Colonic mucosa (tissue), 4 donors: ENCODE results near the gene HTRA2. TPM values are rescaled to one million over a fixed set of nuclear protein-coding genes. Genes with fewer than 3 reads are reported as not detected.
A peak's percentile ranks its signal among the peaks of the same experiment; 100 is the strongest.

ENCODE experiments used
- DNase-seq: peaks from one replicate; pipeline ENCODE4 v3.0.0-alpha.2; 2020
- H3K27ac ChIP-seq: fragments of 200-600 bp; one replicate; pipeline ENCODE4 v1.8.0; 2021
- H3K27me3 ChIP-seq: fragments of 200-600 bp; one replicate; pipeline ENCODE4 v1.8.0; 2021
- H3K36me3 ChIP-seq: fragments of 200-600 bp; one replicate; pipeline ENCODE4 v1.8.0; 2021
- H3K4me1 ChIP-seq: fragments of 200-600 bp; one replicate; pipeline ENCODE4 v1.8.0; 2021; ENCODE audit warnings: mild to moderate bottlenecking
- H3K4me3 ChIP-seq: fragments of 200-600 bp; one replicate; pipeline ENCODE4 v1.8.0; 2021
- H3K9ac ChIP-seq, 2 donors: one replicate each; pipeline ENCODE4 v1.7.0; 2013; ENCODE audit warnings: control low read depth in 2 of 2, low read depth in 2 of 2, low read length in 2 of 2
- H3K9me3 ChIP-seq: fragments of 200-600 bp; one replicate; pipeline ENCODE4 v1.8.0; 2021
- intact Hi-C: fragments of 100-400 bp; cut with DNase I; formaldehyde crosslinking; loops from one replicate; pipeline ENCODE4 v1.14.1; 2022
- total RNA-seq, 2 donors: library from RNA; stranded (reverse); fragmentation: NEBNext Ultra II Directional in 1 of 2; extraction: Animal tissue kit (Norgen Biotek cat#: 25700) in 1 of 2; gene quantifications; one replicate each; pipeline ENCODE4 v1.2.1, GENCODE V29; 2021
- TF ChIP-seq, protein P1 (sequence below): fragments of 200-600 bp; IDR thresholded peaks from one replicate; pipeline ENCODE4 v1.8.0; 2022; ENCODE audit warnings: antibody characterized with exemption, mild to moderate bottlenecking
- donor health status: healthy.
- donor health status: DM: no; HTN: no; CAD: no.
- donor health status: DM: no; HTN: no; CAD: no.

Gene HTRA2
- total RNA-seq, 2 donors from 2014 or later = 26.3 to 41.5 TPM

DNA sequence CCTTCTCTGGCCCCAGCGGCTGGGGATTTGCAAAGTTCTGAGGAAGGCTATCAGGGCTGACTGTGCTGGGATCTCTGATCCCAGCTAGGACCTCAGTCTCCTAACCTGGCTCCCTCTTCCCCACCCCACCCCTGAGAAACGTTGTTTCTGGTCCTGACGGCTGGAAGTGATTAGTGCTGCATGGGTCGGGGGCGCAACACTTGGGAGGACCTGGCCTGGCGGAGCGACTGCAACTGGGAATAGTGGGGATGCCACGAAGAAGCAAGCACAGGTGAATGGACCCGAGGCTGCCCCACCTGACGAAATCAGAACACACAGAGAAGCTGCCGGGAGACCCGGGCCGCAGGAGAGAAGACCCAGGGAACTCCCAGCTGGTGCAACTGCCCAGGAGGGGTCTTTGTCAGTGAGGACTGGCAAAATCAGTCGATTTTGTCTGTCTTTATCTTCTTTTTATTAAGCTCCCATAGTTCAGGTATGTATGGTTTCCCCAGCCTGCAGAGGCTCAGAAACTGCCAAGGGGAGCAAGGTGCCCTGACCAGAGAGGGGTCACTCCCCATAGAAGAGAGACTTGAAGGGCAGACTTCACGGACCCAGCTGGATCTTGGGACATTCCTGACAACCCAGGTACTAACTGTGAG, 29.7 kb upstream of the HTRA2 start:
- Histone ChIP-seq H3K9ac (no peak overlapping the region), H3K4me1 (peaks cover 15% of the 10 kb centered on the region), H3K9me3 (no peaks in the 10 kb centered on the region), H3K4me3 (no peak overlapping the region), H3K27ac (no peak overlapping the region), H3K27me3 (peaks cover 17% of the 10 kb centered on the region), H3K36me3 (peaks cover under 1% of the 10 kb centered on the region)
- TF ChIP-seq, protein P1, sequence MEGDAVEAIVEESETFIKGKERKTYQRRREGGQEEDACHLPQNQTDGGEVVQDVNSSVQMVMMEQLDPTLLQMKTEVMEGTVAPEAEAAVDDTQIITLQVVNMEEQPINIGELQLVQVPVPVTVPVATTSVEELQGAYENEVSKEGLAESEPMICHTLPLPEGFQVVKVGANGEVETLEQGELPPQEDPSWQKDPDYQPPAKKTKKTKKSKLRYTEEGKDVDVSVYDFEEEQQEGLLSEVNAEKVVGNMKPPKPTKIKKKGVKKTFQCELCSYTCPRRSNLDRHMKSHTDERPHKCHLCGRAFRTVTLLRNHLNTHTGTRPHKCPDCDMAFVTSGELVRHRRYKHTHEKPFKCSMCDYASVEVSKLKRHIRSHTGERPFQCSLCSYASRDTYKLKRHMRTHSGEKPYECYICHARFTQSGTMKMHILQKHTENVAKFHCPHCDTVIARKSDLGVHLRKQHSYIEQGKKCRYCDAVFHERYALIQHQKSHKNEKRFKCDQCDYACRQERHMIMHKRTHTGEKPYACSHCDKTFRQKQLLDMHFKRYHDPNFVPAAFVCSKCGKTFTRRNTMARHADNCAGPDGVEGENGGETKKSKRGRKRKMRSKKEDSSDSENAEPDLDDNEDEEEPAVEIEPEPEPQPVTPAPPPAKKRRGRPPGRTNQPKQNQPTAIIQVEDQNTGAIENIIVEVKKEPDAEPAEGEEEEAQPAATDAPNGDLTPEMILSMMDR = no peak
- no peak for DNase-seq
- intact Hi-C loops = no loop called here

DNA sequence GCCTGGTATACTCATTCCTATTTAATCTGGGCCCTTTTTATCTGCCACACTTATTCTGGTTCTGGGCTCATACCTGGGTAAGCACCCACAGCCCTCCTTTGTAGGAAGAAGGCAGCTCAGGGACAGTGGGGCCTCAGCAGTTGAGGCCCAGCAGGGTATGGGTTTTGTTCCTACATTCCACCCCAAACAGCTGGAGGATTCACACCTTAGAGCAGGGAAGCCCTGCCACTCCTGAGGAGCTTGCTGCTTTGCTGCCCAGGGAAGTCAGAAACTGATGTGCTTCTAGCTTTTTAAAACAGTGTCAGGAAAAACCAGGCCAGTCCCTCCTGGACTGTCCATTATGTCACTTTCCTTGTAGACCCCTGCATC, 29.2 kb upstream of the HTRA2 start:
- no peak overlapping the region for H3K4me3 ChIP-seq
- intact Hi-C loops = no loop called here
- H3K9ac ChIP-seq = no peak overlapping the region
- TF ChIP-seq, protein P1 = no peak
- peaks cover 3% of the 10 kb centered on the region for H3K36me3 ChIP-seq
- peaks cover 17% of the 10 kb centered on the region for H3K27me3 ChIP-seq
- peaks cover 15% of the 10 kb centered on the region for H3K4me1 ChIP-seq
- DNase-seq = no peak
- no peaks in the 10 kb centered on the region for H3K9me3 ChIP-seq
- H3K27ac ChIP-seq = no peak overlapping the region

DNA sequence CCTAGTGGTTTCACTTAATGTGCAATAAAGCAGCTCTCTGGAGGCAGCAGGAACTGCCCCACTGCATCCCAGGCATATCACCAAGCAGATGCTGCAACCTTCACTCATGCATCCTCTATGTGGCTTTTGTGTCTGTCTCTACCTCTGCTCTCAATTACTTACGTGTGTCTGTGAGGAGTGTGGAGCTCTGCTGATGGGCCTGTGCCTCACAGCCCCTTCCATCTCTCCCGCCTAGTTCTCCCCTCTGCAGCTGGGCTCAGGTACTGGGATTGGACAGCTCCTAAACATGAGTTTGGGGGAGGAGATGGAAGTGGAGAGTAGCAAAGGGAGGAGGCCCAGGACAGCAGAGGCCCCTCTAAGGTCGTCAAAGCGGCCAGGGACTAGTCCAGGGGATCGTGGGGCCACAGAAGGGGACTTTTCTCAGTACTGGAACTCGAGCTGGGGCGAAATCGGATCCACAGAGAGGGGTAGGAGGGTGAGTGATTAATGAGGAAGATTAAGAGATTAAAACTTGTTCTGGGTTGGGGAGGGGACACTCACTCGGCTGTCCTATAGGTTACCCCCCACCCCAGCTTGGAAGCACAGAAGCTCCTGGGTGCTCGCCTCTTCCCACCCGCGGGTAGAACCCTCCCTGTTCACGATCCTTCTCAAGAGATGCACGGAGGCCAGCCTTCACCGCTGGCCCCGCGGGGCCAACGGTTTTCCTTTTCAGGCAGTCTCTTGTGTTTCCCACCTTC, 28.2 kb upstream of the HTRA2 start:
- Histone ChIP-seq H3K27ac (no peak overlapping the region), H3K9ac (peak overlapping the region in 1 of 2 donors; percentile 96), H3K4me1 (peaks cover 24% of the 10 kb centered on the region), H3K4me3 (no peak overlapping the region), H3K27me3 (peaks cover 17% of the 10 kb centered on the region), H3K9me3 (no peaks in the 10 kb centered on the region), H3K36me3 (peaks cover 3% of the 10 kb centered on the region)
- intact Hi-C loops = no loop called here
- DNase-seq = no peak
- TF ChIP-seq, protein P1 = no peak

DNA sequence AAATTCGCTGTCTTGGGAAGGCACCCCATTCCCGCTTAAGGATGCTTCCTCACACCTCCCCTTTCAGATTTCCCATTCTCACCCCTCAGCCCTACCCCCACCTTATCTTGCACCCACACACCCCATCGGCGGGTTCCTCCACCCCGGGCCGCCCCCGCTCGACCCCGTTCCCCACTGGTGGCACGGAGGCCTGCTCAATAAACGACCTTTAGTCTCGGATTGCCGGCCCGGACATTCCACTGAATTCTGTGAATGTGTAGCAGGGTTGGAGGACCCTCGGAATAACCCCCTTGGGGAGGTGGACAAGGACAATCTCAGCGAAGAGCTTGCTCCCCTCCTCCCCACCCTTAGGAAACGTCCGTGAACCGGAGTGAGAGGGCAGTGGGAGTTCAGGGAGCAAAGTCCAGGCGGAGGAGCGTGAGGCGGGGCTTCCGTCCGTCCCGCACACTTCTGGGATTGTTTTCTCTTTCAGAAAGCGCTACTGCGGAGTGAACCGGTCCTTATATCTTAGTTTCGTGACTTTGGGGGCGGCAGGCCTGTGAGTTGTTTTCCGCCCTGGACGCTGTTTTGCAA, 27.5 kb upstream of the HTRA2 start:
- H3K27me3 ChIP-seq = peaks cover 17% of the 10 kb centered on the region
- TF ChIP-seq, protein P1 = no peak
- peaks cover 27% of the 10 kb centered on the region for H3K4me1 ChIP-seq
- H3K9me3 ChIP-seq = no peaks in the 10 kb centered on the region
- intact Hi-C loops = no loop called here
- peak; percentile 81 for DNase-seq
- peak overlapping the region; percentile 52 for H3K4me3 ChIP-seq
- peak overlapping the region; percentile 78 for H3K27ac ChIP-seq
- H3K9ac ChIP-seq = peak overlapping the region; percentile 70 to 96
- peaks cover 3% of the 10 kb centered on the region for H3K36me3 ChIP-seq

DNA sequence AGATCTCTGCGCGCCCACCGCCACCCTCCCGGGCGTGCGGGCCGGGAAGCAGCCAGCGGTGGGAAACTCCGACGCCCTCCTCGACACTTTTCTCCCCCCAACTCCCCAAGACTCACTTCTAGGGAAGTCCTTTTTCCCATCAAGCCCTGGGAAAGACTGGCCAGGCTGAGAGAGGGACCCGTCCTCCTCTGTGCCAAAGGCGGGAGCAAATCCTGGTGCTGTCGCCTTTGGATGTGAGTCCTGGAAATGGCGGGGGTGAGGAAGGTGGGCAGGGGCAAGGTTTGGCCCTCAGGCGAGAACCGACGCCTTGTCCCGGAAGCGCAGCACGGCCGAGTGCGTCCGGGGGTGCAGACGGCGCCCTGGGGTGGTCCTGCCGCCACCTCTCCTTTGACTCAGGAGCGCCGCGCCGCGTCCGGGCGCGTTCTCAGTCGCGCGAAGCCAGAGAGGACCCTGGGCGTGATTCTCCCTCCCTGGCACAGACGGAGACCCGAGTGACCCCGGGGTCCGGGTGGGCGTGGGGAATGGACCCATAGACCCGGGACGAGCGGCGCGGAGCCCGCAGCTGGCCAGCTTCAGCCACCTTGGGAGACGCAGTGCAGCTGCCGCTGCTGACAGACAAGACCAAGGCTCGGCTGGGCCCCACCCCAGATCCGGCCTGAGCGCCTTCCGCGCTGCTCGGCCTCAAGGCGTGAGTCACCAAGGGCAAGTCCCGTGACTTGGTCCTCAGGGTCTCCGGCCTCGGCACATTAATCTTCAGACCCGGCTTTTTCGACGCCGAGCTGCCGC, 26.8 kb upstream of the HTRA2 start:
- Histone ChIP-seq H3K27me3 (peaks cover 17% of the 10 kb centered on the region), H3K36me3 (peaks cover 3% of the 10 kb centered on the region), H3K9me3 (no peaks in the 10 kb centered on the region), H3K4me3 (peak overlapping the region; percentile 52), H3K4me1 (peaks cover 23% of the 10 kb centered on the region), H3K27ac (peak overlapping the region; percentile 78), H3K9ac (peak overlapping the region; percentile 70 to 96)
- DNase-seq = peak; percentile 90
- intact Hi-C loops = no loop called here
- TF ChIP-seq, protein P1 = no peak
